ENCODE measurements around the gene STRN4. TPM values are rescaled to one million over a fixed set of nuclear protein-coding genes. Genes with fewer than 3 reads are reported as not detected.
A peak's percentile ranks its signal among the peaks of the same experiment; 100 is the strongest.
"Not testable (repeated sequence)": the region's sequence is repeated elsewhere in the genome, so short reads cannot be mapped to it uniquely, and the experiment has no call there.

Gene STRN4
- total RNA-seq, 1 experiment from 2014 or later = 162 TPM

DNA sequence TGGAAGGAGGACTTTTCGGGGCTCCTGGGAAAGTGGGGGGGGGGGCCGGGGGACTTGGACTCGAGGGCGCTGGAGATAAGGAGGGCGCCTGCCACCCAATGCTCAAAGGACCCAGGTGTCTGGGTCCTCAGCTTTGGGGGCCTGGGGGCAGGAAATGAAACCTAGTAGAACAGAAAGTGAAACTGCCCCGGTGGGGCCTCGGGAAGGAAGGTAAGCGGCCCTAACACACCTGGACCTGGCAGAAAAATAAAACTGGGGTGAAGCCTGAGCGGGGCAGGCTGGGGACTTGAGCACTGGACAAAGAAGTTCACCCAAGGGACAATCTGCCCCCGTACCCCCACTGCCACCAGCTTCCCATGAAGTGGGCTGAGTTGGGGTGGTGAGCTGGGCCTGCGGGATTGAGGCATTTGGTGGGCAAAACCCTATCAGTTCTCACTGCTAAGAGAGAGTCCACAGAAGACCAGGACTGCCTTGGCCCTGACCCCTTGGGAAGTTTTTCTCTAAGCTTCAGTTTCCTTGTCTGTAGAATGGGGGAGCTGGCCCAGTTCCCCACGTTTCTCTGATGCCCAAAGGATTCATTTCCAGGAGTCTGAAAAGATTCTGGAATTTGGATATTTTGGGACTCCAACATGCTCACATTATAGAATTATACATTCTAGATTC lies 31.7 kb downstream of the STRN4 start:
- H3K4me3 Mint-ChIP-seq (ENCODE audit: unreplicated experiment) = peak overlapping the region; percentile 99
- peak in 1 of 2 experiments; percentile 34 for DNase-seq
- peaks cover 14% of the 10 kb centered on the region for H3K4me1 Mint-ChIP-seq (ENCODE audit: low read depth, unreplicated experiment)
- ChIA-PET CTCF (interaction anchor here (0.6 to 1.6 kb wide), 8 partner anchors 14 to 103 kb away, joined by 3 to 7 read pairs (median 5); no protein-coding TSS in a partner anchor), POLR2A (interaction anchor here (0.5 to 1.0 kb wide), 10 partner anchors 9 to 1795 kb away, joined by 3 to 15 read pairs (median 4); partner anchors contain the start of genes DACT3 and SLC1A5)
- peak overlapping the region; percentile 95 for H3K27ac Mint-ChIP-seq (ENCODE audit: unreplicated experiment)
- H3K27me3 Mint-ChIP-seq (ENCODE audit: insufficient read depth, unreplicated experiment) = no peaks in the 10 kb centered on the region
- Histone ChIP-seq H3K27me3 (replicated peaks; ENCODE audit: control insufficient read depth, insufficient read depth, low read length) (no peaks in the 10 kb centered on the region), H3K4me1 (peaks cover 18% of the 10 kb centered on the region), H3K4me3 (ENCODE audit: low read depth, low read length) (peak overlapping the region; percentile 88), H3K36me3 (ENCODE audit: control insufficient read depth, insufficient read depth, low read length) (no peaks in the 10 kb centered on the region; the same call in 1 of the 2 replicates), H3K9me3 (no peaks in the 10 kb centered on the region)
- TF ChIP-seq, protein P1, sequence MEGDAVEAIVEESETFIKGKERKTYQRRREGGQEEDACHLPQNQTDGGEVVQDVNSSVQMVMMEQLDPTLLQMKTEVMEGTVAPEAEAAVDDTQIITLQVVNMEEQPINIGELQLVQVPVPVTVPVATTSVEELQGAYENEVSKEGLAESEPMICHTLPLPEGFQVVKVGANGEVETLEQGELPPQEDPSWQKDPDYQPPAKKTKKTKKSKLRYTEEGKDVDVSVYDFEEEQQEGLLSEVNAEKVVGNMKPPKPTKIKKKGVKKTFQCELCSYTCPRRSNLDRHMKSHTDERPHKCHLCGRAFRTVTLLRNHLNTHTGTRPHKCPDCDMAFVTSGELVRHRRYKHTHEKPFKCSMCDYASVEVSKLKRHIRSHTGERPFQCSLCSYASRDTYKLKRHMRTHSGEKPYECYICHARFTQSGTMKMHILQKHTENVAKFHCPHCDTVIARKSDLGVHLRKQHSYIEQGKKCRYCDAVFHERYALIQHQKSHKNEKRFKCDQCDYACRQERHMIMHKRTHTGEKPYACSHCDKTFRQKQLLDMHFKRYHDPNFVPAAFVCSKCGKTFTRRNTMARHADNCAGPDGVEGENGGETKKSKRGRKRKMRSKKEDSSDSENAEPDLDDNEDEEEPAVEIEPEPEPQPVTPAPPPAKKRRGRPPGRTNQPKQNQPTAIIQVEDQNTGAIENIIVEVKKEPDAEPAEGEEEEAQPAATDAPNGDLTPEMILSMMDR (IDR thresholded peaks at IDR 0.05; ENCODE audit: insufficient read depth in 1 of 2, low read depth in 1 of 2, low read length in 1 of 2, severe bottlenecking in 1 of 2, unreplicated experiment in 1 of 2) = no peak
- BruUV-seq (replicated peaks) = TSS peak; percentile 61
- intact Hi-C loops (cut with micrococcal nuclease; ENCODE audit: unreplicated experiment) = no loop called here
- H3K9me3 Mint-ChIP-seq (ENCODE audit: unreplicated experiment) = no peaks in the 10 kb centered on the region
- H3K36me3 Mint-ChIP-seq (ENCODE audit: insufficient read depth, unreplicated experiment) = peaks cover 46% of the 10 kb centered on the region

DNA sequence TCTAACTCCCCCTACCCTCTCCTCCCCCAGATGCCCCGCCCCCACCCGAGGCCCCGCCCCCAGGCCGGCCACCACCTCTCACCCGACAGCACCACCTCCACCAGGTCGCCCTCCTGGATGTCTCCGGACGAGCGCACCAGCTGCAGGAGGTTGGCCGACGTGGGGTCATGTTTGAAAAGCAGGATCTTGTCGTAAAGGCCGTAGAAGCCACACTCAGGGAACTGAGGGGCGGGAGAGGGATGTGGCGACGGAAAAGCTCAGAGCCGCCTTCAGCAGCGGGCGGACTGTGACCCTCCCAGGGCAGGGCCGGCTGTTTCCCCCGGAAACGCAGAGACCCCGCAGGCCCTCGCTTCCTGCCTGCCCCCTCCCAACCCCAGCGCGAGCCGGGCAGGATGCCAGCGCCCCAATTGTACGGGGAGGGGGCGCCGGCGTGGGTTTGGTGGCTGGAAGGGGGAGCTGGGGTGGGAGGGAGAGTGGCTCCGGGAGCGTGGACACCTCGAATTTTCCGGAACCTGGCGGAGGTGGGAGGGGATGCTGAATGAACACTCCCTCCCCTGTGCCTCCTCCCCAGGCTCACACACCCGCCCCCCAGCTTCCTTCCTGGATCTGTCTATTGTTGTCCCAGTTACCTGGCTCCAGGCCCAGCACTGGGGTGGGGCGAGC lies 32.3 kb downstream of the STRN4 start:
- ChIA-PET POLR2A (interaction anchor here (0.5 to 1.0 kb wide), 9 partner anchors 16 to 1794 kb away, joined by 3 to 7 read pairs (median 3); partner anchors contain the start of genes DACT3 and SLC1A5), CTCF (interaction anchor here (0.6 to 1.6 kb wide), 9 partner anchors 15 to 102 kb away, joined by 3 to 7 read pairs (median 5); no protein-coding TSS in a partner anchor)
- Mint-ChIP-seq H3K27me3 (ENCODE audit: insufficient read depth, unreplicated experiment) (no peaks in the 10 kb centered on the region), H3K4me3 (ENCODE audit: unreplicated experiment) (peak overlapping the region; percentile 99), H3K4me1 (ENCODE audit: low read depth, unreplicated experiment) (peaks cover 14% of the 10 kb centered on the region), H3K36me3 (ENCODE audit: insufficient read depth, unreplicated experiment) (peaks cover 46% of the 10 kb centered on the region), H3K27ac (ENCODE audit: unreplicated experiment) (peak overlapping the region; percentile 95), H3K9me3 (ENCODE audit: unreplicated experiment) (no peaks in the 10 kb centered on the region)
- Histone ChIP-seq H3K36me3 (ENCODE audit: control insufficient read depth, insufficient read depth, low read length) (no peaks in the 10 kb centered on the region; the same call in 1 of the 2 replicates), H3K4me3 (ENCODE audit: low read depth, low read length) (peak overlapping the region; percentile 88), H3K27me3 (replicated peaks; ENCODE audit: control insufficient read depth, insufficient read depth, low read length) (no peaks in the 10 kb centered on the region), H3K9me3 (no peaks in the 10 kb centered on the region), H3K4me1 (peaks cover 18% of the 10 kb centered on the region)
- intact Hi-C loops (cut with micrococcal nuclease; ENCODE audit: unreplicated experiment) = no loop called here
- TF ChIP-seq, protein P1 (IDR thresholded peaks at IDR 0.05; ENCODE audit: insufficient read depth in 1 of 2, low read depth in 1 of 2, low read length in 1 of 2, severe bottlenecking in 1 of 2, unreplicated experiment in 1 of 2) = no peak
- no TSS peak for BruUV-seq (replicated peaks)
- DNase-seq = peak; percentile 79 to 87

DNA sequence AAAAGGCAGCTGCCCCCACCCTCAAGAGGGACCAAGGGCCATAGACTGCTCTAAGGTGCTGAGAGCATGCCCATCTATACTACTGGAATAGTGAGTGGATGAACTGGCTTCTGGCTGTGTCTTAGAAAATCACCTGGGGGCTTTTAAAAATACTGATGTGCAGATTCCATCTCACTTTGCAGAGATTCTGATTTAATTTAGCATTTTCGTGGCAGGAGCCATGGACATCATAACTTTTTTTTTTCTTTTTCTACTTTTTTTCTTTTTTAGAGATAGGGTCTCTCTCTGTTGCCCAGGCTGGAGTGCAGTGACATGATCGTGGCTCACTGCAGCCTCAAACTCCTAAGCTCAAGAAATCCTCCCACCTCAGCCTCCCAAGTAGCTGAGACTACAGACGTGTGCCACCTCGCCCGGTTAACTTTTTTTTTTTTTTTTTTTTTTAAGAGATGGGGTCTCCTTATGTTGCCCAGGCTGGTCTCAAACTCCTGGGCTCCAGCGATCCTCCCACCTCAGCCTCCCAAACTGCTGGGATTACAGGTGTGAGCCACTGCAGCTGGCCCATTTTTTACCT lies 33.4 kb downstream of the STRN4 start:
- Mint-ChIP-seq H3K36me3 (ENCODE audit: insufficient read depth, unreplicated experiment) (peaks cover 41% of the 10 kb centered on the region), H3K4me1 (ENCODE audit: low read depth, unreplicated experiment) (peaks cover 12% of the 10 kb centered on the region)
- H3K4me3 ChIP-seq (ENCODE audit: low read depth, low read length); H3K9me3 ChIP-seq; H3K27me3 Mint-ChIP-seq (ENCODE audit: insufficient read depth, unreplicated experiment); H3K9me3 Mint-ChIP-seq (ENCODE audit: unreplicated experiment); H3K27ac Mint-ChIP-seq (ENCODE audit: unreplicated experiment); DNase-seq; H3K36me3 ChIP-seq (ENCODE audit: control insufficient read depth, insufficient read depth, low read length); intact Hi-C loops (cut with micrococcal nuclease; ENCODE audit: unreplicated experiment); H3K27me3 ChIP-seq (replicated peaks; ENCODE audit: control insufficient read depth, insufficient read depth, low read length); H3K4me3 Mint-ChIP-seq (ENCODE audit: unreplicated experiment); BruUV-seq (replicated peaks): not testable (repeated sequence)
- peaks cover 13% of the 10 kb centered on the region for H3K4me1 ChIP-seq
- CTCF ChIA-PET = interaction anchor here (0.7 kb wide), 2 partner anchors 54 to 93 kb away, joined by 3 to 7 read pairs; no protein-coding TSS in a partner anchor
- POLR2A ChIA-PET = interaction anchor here (0.6 kb wide), 1 partner anchor 262 kb away, joined by 4 read pairs; no protein-coding TSS in a partner anchor

Data from Caco-2 (cell line).